H1 (cell line): ENCODE results near the gene C5orf46. TPM values are rescaled to one million over a fixed set of nuclear protein-coding genes. Genes with fewer than 3 reads are reported as not detected.

Experiments
- CTCF ChIA-PET: fragments of 300-600 bp; sonication (Branson Sonifier 250); formaldehyde crosslinking; loops from one replicate; lab custom pipeline; 2021; ENCODE audit not compliant: partially characterized antibody; lab: Charles Lee
- POLR2A ChIA-PET: fragments of 300-600 bp; sonication (Branson Sonifier 250); formaldehyde crosslinking; loops from one replicate; lab custom pipeline; 2021; ENCODE audit warnings: inconsistent platforms; ENCODE audit not compliant: partially characterized antibody; lab: Charles Lee
- DNase-seq, 2 experiments: peaks; one replicate each; pipeline versions ENCODE4 v3.0.0 to v3.0.0-alpha.2; 2010 to 2022; ENCODE audit warnings: low spot score in 2 of 2, low read depth in 1 of 2, mixed read lengths in 1 of 2
- FAIRE-seq: peaks from 2 replicates; lab custom pipeline; 2011; peaks lifted over from hg19 to GRCh38; lab: Jason Lieb, UNC
- H2AFZ ChIP-seq: 2 replicates; pipeline ENCODE4 v1.8.1; 2012; ENCODE audit warnings: low read length, inconsistent platforms
- H2AK5ac ChIP-seq: 2 replicates; pipeline ENCODE4 v1.6.1; 2013; ENCODE audit warnings: low read depth, low read length
- H2BK120ac ChIP-seq: replicated peaks from 2 replicates; pipeline ENCODE3; 2013; ENCODE audit warnings: low read depth, low read length, inconsistent platforms
- H2BK12ac ChIP-seq: 2 replicates; pipeline ENCODE4 v1.6.1; 2013; ENCODE audit warnings: low read depth, low read length
- H2BK15ac ChIP-seq: 2 replicates; pipeline ENCODE4 v1.6.1; 2013; ENCODE audit warnings: low read length
- H2BK20ac ChIP-seq: 2 replicates; pipeline ENCODE4 v1.6.1; 2013; ENCODE audit warnings: low read length
- H2BK5ac ChIP-seq: 2 replicates; pipeline ENCODE4 v1.6.1; 2013; ENCODE audit warnings: low read depth, low read length
- H3K14ac ChIP-seq: 2 replicates; pipeline ENCODE4 v1.6.1; 2013; ENCODE audit warnings: inconsistent platforms; ENCODE audit not compliant: insufficient read length
- H3K18ac ChIP-seq: 2 replicates; pipeline ENCODE4 v1.6.1; 2013; ENCODE audit warnings: low read length; ENCODE audit errors: extremely low read depth
- H3K23ac ChIP-seq: 2 replicates; pipeline ENCODE4 v1.6.1; 2013; ENCODE audit warnings: inconsistent platforms; ENCODE audit not compliant: insufficient read length
- H3K23me2 ChIP-seq: 2 replicates; pipeline ENCODE4 v1.6.1; 2013; ENCODE audit warnings: low read depth, low read length
- H3K27ac ChIP-seq: 2 replicates; pipeline ENCODE4 v1.6.1; 2011; ENCODE audit warnings: low read depth, low read length, inconsistent platforms
- H3K27me3 ChIP-seq, 4 experiments: replicated peaks in 1 of 4; 1 replicate in 1 of 4; 2 replicates in 3 of 4; pipeline versions ENCODE4 v1.6.1 to v1.8.1; 2011 to 2013; ENCODE audit warnings: low read length in 3 of 4, mild to moderate bottlenecking in 3 of 4, inconsistent platforms in 2 of 4, mixed read lengths in 2 of 4, moderate library complexity in 1 of 4; ENCODE audit not compliant: control insufficient read depth in 3 of 4, insufficient read depth in 3 of 4; ENCODE audit errors: extremely low read depth in 1 of 4
- H3K36me3 ChIP-seq, 4 experiments: 2 replicates each; pipeline versions ENCODE4 v1.6.1 to v1.8.1; 2011 to 2013; ENCODE audit warnings: mild to moderate bottlenecking in 4 of 4, low read length in 3 of 4, moderate library complexity in 2 of 4, control low read depth in 1 of 4, inconsistent platforms in 1 of 4; ENCODE audit not compliant: insufficient read depth in 4 of 4, control insufficient read depth in 2 of 4
- H3K4ac ChIP-seq: replicated peaks from 2 replicates; pipeline ENCODE3; 2013; ENCODE audit warnings: low read length, low read depth, mixed read lengths, inconsistent platforms; ENCODE audit not compliant: insufficient read length
- H3K4me1 ChIP-seq, 4 experiments: replicated peaks in 1 of 4; 1 replicate in 1 of 4; 2 replicates in 3 of 4; pipeline versions ENCODE4 v1.6.1 to v1.8.1; 2011 to 2013; ENCODE audit warnings: low read length in 3 of 4, inconsistent platforms in 2 of 4, mixed read lengths in 1 of 4; ENCODE audit not compliant: insufficient read depth in 4 of 4, control insufficient read depth in 3 of 4
- H3K4me2 ChIP-seq, 2 experiments: 2 replicates each; pipeline versions ENCODE4 v1.6.1 to v1.8.1; 2011 to 2013; ENCODE audit warnings: low read depth in 2 of 2, low read length in 2 of 2, control low read depth in 1 of 2, inconsistent platforms in 1 of 2, mild to moderate bottlenecking in 1 of 2; ENCODE audit not compliant: insufficient read depth in 1 of 2
- H3K4me3 ChIP-seq, 4 experiments: fragments of 200-600, 300-600 bp in 1 of 4; sonication (generic), shearing (Covaris generic), sonication (Bioruptor Twin) in 1 of 4; 2 replicates each; pipeline versions ENCODE4 v1.5.1 to v1.8.1; 2011 to 2016; ENCODE audit warnings: low read length in 4 of 4, low read depth in 3 of 4, control low read depth in 2 of 4, inconsistent platforms in 2 of 4, mild to moderate bottlenecking in 2 of 4, mixed read lengths in 1 of 4, moderate library complexity in 1 of 4; ENCODE audit not compliant: insufficient read depth in 2 of 4; ENCODE audit errors: extremely low read depth in 1 of 4
- H3K56ac ChIP-seq: replicated peaks from 2 replicates; pipeline ENCODE3; 2013; ENCODE audit warnings: low read depth, mild to moderate bottlenecking, mixed read lengths, low read length, inconsistent platforms; ENCODE audit not compliant: insufficient read length
- H3K79me1 ChIP-seq: 2 replicates; pipeline ENCODE4 v1.6.1; 2013; ENCODE audit warnings: low read depth, low read length, control low read depth
- H3K79me2 ChIP-seq, 2 experiments: 2 replicates each; pipeline versions ENCODE4 v1.6.1 to v1.8.1; 2012 to 2013; ENCODE audit warnings: low read length in 2 of 2, mild to moderate bottlenecking in 2 of 2, inconsistent platforms in 1 of 2; ENCODE audit not compliant: insufficient read depth in 2 of 2, control insufficient read depth in 1 of 2
- H3K9ac ChIP-seq, 4 experiments: replicated peaks in 1 of 4; 1 replicate in 1 of 4; 2 replicates in 3 of 4; pipeline versions ENCODE4 v1.6.1 to v1.8.1; 2011 to 2013; ENCODE audit warnings: low read depth in 3 of 4, low read length in 3 of 4, control low read depth in 2 of 4, mild to moderate bottlenecking in 2 of 4, moderate library complexity in 2 of 4, inconsistent platforms in 1 of 4; ENCODE audit errors: extremely low read depth in 1 of 4
- H3K9me3 ChIP-seq, 2 experiments: 2 replicates each; pipeline versions ENCODE4 v1.6.1 to v1.8.1; 2012 to 2013; ENCODE audit warnings: mild to moderate bottlenecking in 2 of 2, moderate library complexity in 2 of 2, control low read depth in 1 of 2, inconsistent platforms in 1 of 2, low read depth in 1 of 2, low read length in 1 of 2, mixed read lengths in 1 of 2; ENCODE audit not compliant: insufficient read depth in 2 of 2
- H4K20me1 ChIP-seq, 2 experiments: replicated peaks in 1 of 2; 2 replicates each; pipeline versions ENCODE3 to v1.8.1; 2011 to 2013; ENCODE audit warnings: inconsistent platforms in 2 of 2, low read length in 2 of 2, mild to moderate bottlenecking in 1 of 2; ENCODE audit not compliant: insufficient read depth in 2 of 2, control insufficient read depth in 1 of 2
- H4K5ac ChIP-seq: 2 replicates; pipeline ENCODE4 v1.6.1; 2013; ENCODE audit warnings: low read length, low read depth, mixed read lengths, inconsistent platforms; ENCODE audit not compliant: insufficient read length
- H4K8ac ChIP-seq: 2 replicates; pipeline ENCODE4 v1.8.0; 2013; ENCODE audit warnings: mild to moderate bottlenecking, moderate library complexity, low read length, inconsistent platforms; ENCODE audit not compliant: insufficient read depth; ENCODE audit errors: extremely low read depth
- H4K91ac ChIP-seq: replicated peaks from 2 replicates; pipeline ENCODE3; 2013; ENCODE audit warnings: low read length, mixed read lengths, inconsistent platforms; ENCODE audit not compliant: insufficient read length
- GTF2F1 ChIP-seq: IDR thresholded peaks from 2 replicates; pipeline ENCODE4 v1.6.1; 2012; ENCODE audit warnings: low read depth, low read length, improper control_type of control experiment, borderline replicate concordance
- WGBS, 2 experiments: shearing (Covaris generic) in 1 of 2; methylation state at CpG; one replicate each; pipeline versions ENCODE4 v1.1.6 to v1.1.7; 2013 to 2015; ENCODE audit warnings: low lambda C conversion rate in 2 of 2, mixed read lengths in 2 of 2, inconsistent platforms in 1 of 2, low coverage in 1 of 2, missing lambda C conversion rate in 1 of 2; ENCODE audit not compliant: insufficient replicate concordance in 2 of 2, insufficient coverage in 1 of 2, insufficient read length in 1 of 2; ENCODE audit errors: extremely low coverage in 1 of 2, missing lambda C conversion rate in 1 of 2; 5-methylcytosine and 5-hydroxymethylcytosine counted together
- polyA plus RNA-seq, 7 experiments: library from polyadenylated mRNA; depleted of rRNA in 3 of 7; stranded (reverse) in 5 of 7; unstranded in 2 of 7; fragments of >200 nt in 5 of 7; fragments of 200-250 nt in 2 of 7; gene quantifications; 1 replicate in 5 of 7; 2 replicates in 1 of 7; 4 replicates in 1 of 7; pipeline versions ENCODE4 v1.2.1 to v1.2.3, GENCODE V29; 2011 to 2013; ENCODE audit warnings: missing spikeins in 2 of 7, mixed read lengths in 2 of 7
- total RNA-seq: library from RNA; stranded (reverse); fragmentation: NEBNext Ultra II Directional; extraction: Animal tissue kit (Norgen Biotek cat#: 25700); gene quantifications from 2 replicates; pipeline ENCODE4 v1.2.1, GENCODE V29; 2021

The C5orf46 gene
- total and polyA plus RNA-seq, 2 of the 8 experiments (the other 6 are each of a cell fraction or from before 2014, with no cell fraction given) = not detected

DNA sequence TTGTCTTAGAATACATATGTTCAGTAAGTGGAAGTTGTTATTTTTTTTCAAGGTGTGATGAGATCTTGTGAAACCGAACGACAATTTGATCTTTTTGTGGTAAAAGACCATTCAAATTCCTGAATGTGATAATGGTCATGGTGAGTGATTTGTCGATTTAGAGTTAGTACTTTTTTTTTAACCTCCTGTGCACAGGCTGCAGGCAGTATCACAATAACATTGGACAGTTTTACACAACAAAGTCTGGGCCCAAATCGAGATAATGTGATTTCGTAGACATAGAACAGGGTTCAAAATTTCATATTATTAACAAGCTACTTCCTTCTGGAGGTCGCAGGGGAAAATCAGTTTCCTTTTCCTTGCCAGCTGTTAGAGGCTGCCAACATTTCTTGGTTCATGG, 48.6 kb upstream of the C5orf46 start:
- no peak overlapping the region for H3K56ac ChIP-seq
- H4K91ac ChIP-seq = no peak overlapping the region
- no peak overlapping the region for H4K8ac ChIP-seq
- H3K9ac ChIP-seq = no peak overlapping the region
- WGBS, 2 experiments = 86% methylated on average over 6 of the region's 6 CpGs; no CpG with 5 or more reads in 1 of the 2 experiments
- no peaks in the 10 kb centered on the region for H3K23me2 ChIP-seq
- H4K5ac ChIP-seq = no peak overlapping the region
- H3K79me2 ChIP-seq = no peaks in the 10 kb centered on the region
- H2AFZ ChIP-seq = no peak overlapping the region
- no peaks in the 10 kb centered on the region; a peak in 1 of 4 replicates for H3K9me3 ChIP-seq
- CTCF ChIA-PET = interaction anchor here (1.3 kb wide), 1 partner anchor 98 kb away, joined by 3 read pairs; no protein-coding TSS in a partner anchor
- H2BK20ac ChIP-seq = no peak overlapping the region
- peaks cover 0 to 4% (median 0%) of the 10 kb centered on the region in 4 experiments; a peak in 1 of 7 replicates for H3K4me1 ChIP-seq
- no peaks in the 10 kb centered on the region for H3K27me3 ChIP-seq
- H3K79me1 ChIP-seq = peaks cover 2% of the 10 kb centered on the region; the same call in 1 of the 2 replicates
- no peak overlapping the region for H3K14ac ChIP-seq
- H4K20me1 ChIP-seq = no peaks in the 10 kb centered on the region
- no peak overlapping the region for H3K4ac ChIP-seq
- H3K4me3 ChIP-seq = no peak overlapping the region
- H3K36me3 ChIP-seq = peaks cover 0 to 4% (median 3%) of the 10 kb centered on the region in 4 experiments; a peak in 6 of 8 replicates
- POLR2A ChIA-PET = interaction anchor here (0.6 to 1.3 kb wide), 2 partner anchors 9 to 190 kb away, joined by 3 to 4 read pairs; no protein-coding TSS in a partner anchor
- no peak overlapping the region for H2BK12ac ChIP-seq
- H2BK120ac ChIP-seq = no peak overlapping the region
- no peak overlapping the region for H2AK5ac ChIP-seq
- no peak overlapping the region for H3K4me2 ChIP-seq
- no peak overlapping the region for H3K18ac ChIP-seq
- FAIRE-seq (no peak), DNase-seq (no peak)
- H2BK5ac ChIP-seq = no peak overlapping the region
- no peak overlapping the region for H3K27ac ChIP-seq
- no peak overlapping the region for H2BK15ac ChIP-seq
- no peak overlapping the region for H3K23ac ChIP-seq
- TF ChIP-seq GTF2F1 = no peak
